HFF-Myc (cell line): Measurements from ENCODE around the gene CREG1.
"Not testable (repeated sequence)": the region's sequence is repeated elsewhere in the genome, so short reads cannot be mapped to it uniquely, and the experiment has no call there.

Source experiments
- DNase-seq: peaks from one replicate; pipeline ENCODE4 v3.0.0-alpha.2; 2011; ENCODE audit warnings: low read depth; ENCODE audit errors: extremely low read depth
- H3K4me3 ChIP-seq: replicated peaks from 2 replicates; pipeline ENCODE4 v1.5.1; 2011; ENCODE audit warnings: low read depth, mild to moderate bottlenecking, control low read depth, low read length
- CTCF ChIP-seq: IDR thresholded peaks from 2 replicates; pipeline ENCODE4 v1.5.1; 2012; ENCODE audit warnings: mild to moderate bottlenecking, low read depth, low read length, control low read depth; ENCODE audit errors: missing control alignments

The CREG1 gene

GRCh38 chr1:167579986-167580385, 26.4 kb upstream of the CREG1 start:
- H3K4me3 ChIP-seq = no peak overlapping the region
- TF ChIP-seq CTCF = no peak
- no peak for DNase-seq

- DNase-seq = no peak
- H3K4me3 ChIP-seq = no peak overlapping the region
- TF ChIP-seq CTCF = no peak
These were observed 25.5 kb upstream of the CREG1 start for GRCh38 chr1:167578939-167579521.

GRCh38 chr1:167575649-167576048, 22.1 kb upstream of the CREG1 start:
- DNase-seq = no peak
- TF ChIP-seq CTCF = no peak

GRCh38 chr1:167573035-167573434, 19.5 kb upstream of the CREG1 start:
- TF ChIP-seq CTCF = no peak
- H3K4me3 ChIP-seq = no peak overlapping the region
- no peak for DNase-seq

More at GRCh38 chr1:167575649-167576048, 22.1 kb upstream of the CREG1 start:
- no peak overlapping the region for H3K4me3 ChIP-seq

- not testable (repeated sequence) for H3K4me3 ChIP-seq
These were observed 17.1 kb upstream of the CREG1 start for GRCh38 chr1:167570712-167571111.

GRCh38 chr1:167567663-167568062, 14.1 kb upstream of the CREG1 start:
- TF ChIP-seq CTCF = no peak
- DNase-seq = no peak
- H3K4me3 ChIP-seq = no peak overlapping the region

More at GRCh38 chr1:167570712-167571111, 17.1 kb upstream of the CREG1 start:
- not testable (repeated sequence) for DNase-seq

GRCh38 chr1:167566766-167567165, 13.2 kb upstream of the CREG1 start:
- H3K4me3 ChIP-seq = no peak overlapping the region
- no peak for DNase-seq
- no peak for TF ChIP-seq CTCF
